Right lobe of liver (tissue), 4 donors: ENCODE measurements around the gene XRCC4.

ENCODE experiments used
- CTCF ChIP-seq, 4 donors: fragments of 200-600 bp in 3 of 4; fragments of 450-650 bp in 1 of 4; IDR thresholded peaks; one replicate each; pipeline versions ENCODE4 v1.5.1 to v1.8.0; 2016 to 2022; ENCODE audit warnings: antibody characterized with exemption in 4 of 4, mild to moderate bottlenecking in 2 of 4
- POLR2A ChIP-seq: fragments of 450-650 bp; IDR thresholded peaks from one replicate; pipeline ENCODE4 v1.6.1; 2017; ENCODE audit warnings: antibody characterized with exemption, mild to moderate bottlenecking
- donor health status: DM: no; HTN: no; CAD: no.
- donor health status: DM: no; HTN: no; CAD: no.
- donor health status: DM: no; HTN: yes; CAD: no.

GRCh38 chr5:83285661-83286398 lies 208.5 kb downstream of the XRCC4 start:
- TF ChIP-seq POLR2A (no peak), CTCF (IDR thresholded peaks at IDR 0.05) (no peak)
